HCT116 (cell line): ENCODE data around the gene PARD6G. TPM values are rescaled to one million over a fixed set of nuclear protein-coding genes. Genes with fewer than 3 reads are reported as not detected.

Experiments used
- ATAC-seq: fragments of 200-7000 bp; cut with Tn5 transposase; 2 replicates; pipeline ENCODE4 v1.9.1; 2020; ENCODE audit warnings: mild to moderate bottlenecking, moderate library complexity
- BruUV-seq: library from RNA; stranded (reverse); fragments of 400-500 nt; replicated peaks from 2 replicates; lab custom pipeline; 2021; lab: Mats Ljungman, UMichigan
- CTCF ChIA-PET: fragments of 300-600 bp; sonication (Branson Sonifier 250); formaldehyde crosslinking; loops from one replicate; lab custom pipeline; 2021; ENCODE audit warnings: antibody characterized with exemption; lab: Charles Lee
- POLR2A ChIA-PET: fragments of 300-600, 350-600 bp; sonication (Branson Sonifier 250); formaldehyde crosslinking; loops from one replicate; lab custom pipeline; 2021; ENCODE audit warnings: antibody characterized with exemption; lab: Charles Lee
- RAD21 ChIA-PET, 2 experiments: fragments of 300-600 bp; sonication (Branson Sonifier 250); formaldehyde crosslinking; loops; one replicate each; lab custom pipeline; 2023; ENCODE audit warnings: low total read pairs in 2 of 2; ENCODE audit not compliant: uncharacterized antibody in 2 of 2, unreplicated experiment in 2 of 2, low non-redundant PET in 1 of 2; lab: Charles Lee
- DNase-seq: peaks from one replicate; pipeline ENCODE4 v3.0.0-alpha.2; 2010; ENCODE audit warnings: low read depth, low spot score
- H2AFZ ChIP-seq: fragments of 200-600 bp; shearing (Covaris generic), sonication (generic); 2 replicates; pipeline ENCODE4 v1.6.1; 2017; ENCODE audit warnings: low read depth, mixed run types, mixed read lengths, antibody characterized with exemption, low read length; ENCODE audit not compliant: poor library complexity, severe bottlenecking
- H3K27ac ChIP-seq: 2 replicates; pipeline ENCODE4 v1.5.1; 2012; ENCODE audit warnings: low read depth, low read length
- H3K27me3 ChIP-seq: fragments of 200-600 bp; sonication (generic); 2 replicates; pipeline ENCODE4 v1.6.1; 2016; ENCODE audit warnings: mixed run types, low read length, mixed read lengths; ENCODE audit not compliant: insufficient read depth
- H3K36me3 ChIP-seq, 2 experiments: fragments of 200-500 bp in 1 of 2; fragments of 200-600 bp in 1 of 2; sonication (Bioruptor generic) in 1 of 2; sonication (generic) in 1 of 2; 2 replicates each; pipeline versions ENCODE4 v1.5.1 to v1.6.1; 2014 to 2016; ENCODE audit warnings: low read length in 2 of 2, inconsistent platforms in 1 of 2, mixed read lengths in 1 of 2, mixed run types in 1 of 2; ENCODE audit not compliant: insufficient read depth in 2 of 2, control insufficient read depth in 1 of 2
- H3K4me1 ChIP-seq, 2 experiments: fragments of 200-600 bp in 1 of 2; sonication (generic) in 1 of 2; 2 replicates each; pipeline versions ENCODE4 v1.5.1 to v1.6.1; 2012 to 2017; ENCODE audit warnings: low read length in 2 of 2, inconsistent platforms in 1 of 2, mild to moderate bottlenecking in 1 of 2, mixed read lengths in 1 of 2, mixed run types in 1 of 2, moderate library complexity in 1 of 2; ENCODE audit not compliant: insufficient read depth in 2 of 2, control insufficient read depth in 1 of 2
- H3K4me2 ChIP-seq: fragments of 200-600 bp; sonication (generic); 2 replicates; pipeline ENCODE4 v1.6.1; 2017; ENCODE audit warnings: mixed run types, low read length, mixed read lengths
- H3K4me3 ChIP-seq, 2 experiments: fragments of 200-600 bp in 1 of 2; sonication (generic) in 1 of 2; replicated peaks in 1 of 2; 2 replicates each; pipeline ENCODE4 v1.5.1; 2011 to 2016; ENCODE audit warnings: low read length in 2 of 2, control low read depth in 1 of 2, low read depth in 1 of 2, mild to moderate bottlenecking in 1 of 2, mixed read lengths in 1 of 2, mixed run types in 1 of 2
- H3K79me2 ChIP-seq: fragments of 200-600 bp; sonication (generic); 2 replicates; pipeline ENCODE4 v1.6.1; 2017; ENCODE audit warnings: mild to moderate bottlenecking, mixed run types, low read length, moderate library complexity, mixed read lengths; ENCODE audit not compliant: insufficient read depth
- H3K9ac ChIP-seq: fragments of 200-600 bp; sonication (generic); 2 replicates; pipeline ENCODE4 v1.6.1; 2016; ENCODE audit warnings: low read length, mixed read lengths
- H3K9me2 ChIP-seq: fragments of 200-600 bp; sonication (generic), shearing (Covaris generic); 2 replicates; pipeline ENCODE4 v1.6.1; 2017; ENCODE audit warnings: mixed run types, mild to moderate bottlenecking, moderate library complexity; ENCODE audit not compliant: insufficient read depth
- H3K9me3 ChIP-seq, 2 experiments: fragments of 200-500 bp in 1 of 2; fragments of 200-600 bp in 1 of 2; sonication (Bioruptor generic) in 1 of 2; sonication (generic) in 1 of 2; 2 replicates each; pipeline ENCODE4 v1.6.1; 2014 to 2017; ENCODE audit warnings: low read length in 2 of 2, mixed read lengths in 2 of 2, inconsistent platforms in 1 of 2, low read depth in 1 of 2, mild to moderate bottlenecking in 1 of 2, mixed run types in 1 of 2, moderate library complexity in 1 of 2; ENCODE audit not compliant: control insufficient read depth in 1 of 2, insufficient read depth in 1 of 2
- H4K20me1 ChIP-seq: fragments of 200-600 bp; sonication (generic), shearing (Covaris generic); 2 replicates; pipeline ENCODE4 v1.6.1; 2017; ENCODE audit warnings: mixed run types, mild to moderate bottlenecking, moderate library complexity; ENCODE audit not compliant: insufficient read depth
- CBX3 ChIP-seq: IDR thresholded peaks from 2 replicates; pipeline ENCODE4 v1.6.1; 2012; ENCODE audit warnings: low read depth
- CTCF ChIP-seq, 3 experiments: fragments of 200-600 bp in 1 of 3; sonication (generic) in 1 of 3; IDR thresholded peaks in 2 of 3; conservative IDR thresholded peaks in 1 of 3; 2 replicates each; pipeline ENCODE4 v1.5.1; 2012 to 2017; ENCODE audit warnings: low read depth in 2 of 3, low read length in 2 of 3, antibody characterized with exemption in 1 of 3, borderline replicate concordance in 1 of 3, control low read depth in 1 of 3, mild to moderate bottlenecking in 1 of 3, mixed read lengths in 1 of 3, mixed run types in 1 of 3, moderate library complexity in 1 of 3; ENCODE audit not compliant: insufficient read depth in 1 of 3
- ELF1 ChIP-seq: IDR thresholded peaks from 2 replicates; pipeline ENCODE4 v1.6.1; 2012; ENCODE audit warnings: low read depth, borderline replicate concordance
- EZH2phosphoT487 ChIP-seq: fragments of 200-600 bp; IDR thresholded peaks from 2 replicates; pipeline ENCODE4 v1.6.1; 2018; ENCODE audit warnings: antibody characterized with exemption, borderline replicate concordance
- JUND ChIP-seq: IDR thresholded peaks from 2 replicates; pipeline ENCODE4 v1.6.1; 2012
- MAX ChIP-seq: IDR thresholded peaks from 2 replicates; pipeline ENCODE4 v1.6.1; 2012
- RAD21 ChIP-seq: IDR thresholded peaks from 2 replicates; pipeline ENCODE4 v1.6.1; 2012; ENCODE audit warnings: low read depth, mild to moderate bottlenecking
- REST ChIP-seq: IDR thresholded peaks from 2 replicates; pipeline ENCODE4 v1.6.1; 2012; ENCODE audit warnings: low read depth
- SRF ChIP-seq: IDR thresholded peaks from 2 replicates; pipeline ENCODE4 v1.6.1; 2012; ENCODE audit warnings: low read depth
- ZBTB33 ChIP-seq: IDR thresholded peaks from 2 replicates; pipeline ENCODE4 v1.6.1; 2011; ENCODE audit warnings: mild to moderate bottlenecking, low read length, moderate library complexity; ENCODE audit not compliant: insufficient replicate concordance; ENCODE audit errors: extremely low read depth
- ZNF274 ChIP-seq: fragments of 200-500 bp; sonication (Bioruptor generic); IDR thresholded peaks from 2 replicates; pipeline ENCODE4 v1.6.1; 2014; ENCODE audit warnings: mild to moderate bottlenecking, low read depth, low read length, inconsistent platforms
- intact Hi-C: fragments of 100-400 bp; cut with micrococcal nuclease; formaldehyde crosslinking; loops from 2 replicates; pipeline ENCODE4 v1.10.0; 2022
- total RNA-seq: library from RNA; stranded (reverse); gene quantifications from one replicate; pipeline ENCODE4 v1.2.1, GENCODE V29; 2021; ENCODE audit not compliant: unreplicated experiment

Gene PARD6G
- total RNA-seq, 1 experiment from 2014 or later = 12.8 TPM

GRCh38 chr18:80202264-80202998, 44.9 kb downstream of the PARD6G start (continued):
- TF ChIP-seq ZBTB33 (no peak), REST (no peak), JUND (no peak), EZH2phosphoT487 (no peak)

GRCh38 chr18:80201739-80202138, 45.6 kb downstream of the PARD6G start:
- no peaks in the 10 kb centered on the region for H3K79me2 ChIP-seq
- ChIA-PET POLR2A (no interaction called here), RAD21 (no interaction called here), CTCF (no interaction called here)
- H3K36me3 ChIP-seq = no peaks in the 10 kb centered on the region
- peaks cover 2% of the 10 kb centered on the region; the same call in 1 of the 2 replicates for H4K20me1 ChIP-seq
- no peak overlapping the region for H2AFZ ChIP-seq
- H3K4me1 ChIP-seq = no peaks in the 10 kb centered on the region
- no peak overlapping the region for H3K4me3 ChIP-seq
- no peak for TF ChIP-seq CTCF (IDR thresholded peaks at IDR 0.05 in 2 of 3, conservative IDR thresholded peaks at IDR 0.05 in 1 of 3; ENCODE audit: borderline replicate concordance in 1 of 3, insufficient read depth in 1 of 3, low read depth in 2 of 3, low read length in 2 of 3)
- no peak for TF ChIP-seq CBX3
- no peak for TF ChIP-seq REST
- TF ChIP-seq ZNF274 = no peak
- no peak for TF ChIP-seq SRF
- no peak for TF ChIP-seq MAX
- TF ChIP-seq ELF1 = no peak
- TF ChIP-seq RAD21 = no peak
- no peak overlapping the region for H3K4me2 ChIP-seq
- H3K9ac ChIP-seq = no peak overlapping the region
- ATAC-seq (no peak), DNase-seq (no peak)
- intact Hi-C loops = no loop called here
- no TSS peak for BruUV-seq
- no peaks in the 10 kb centered on the region for H3K27me3 ChIP-seq
- H3K9me2 ChIP-seq = no peaks in the 10 kb centered on the region
- no peak overlapping the region for H3K27ac ChIP-seq
- no peaks in the 10 kb centered on the region for H3K9me3 ChIP-seq
